Stimulated activated CD4-positive, alpha-beta T cell treated with anti-CD3 and anti-CD28 coated beads, Interleukin-2, amount 100 ng/mL, for 4 hours (primary cell): Measurements from ENCODE around the gene TCHHL1.

ENCODE experiments used
- DNase-seq: peaks from one replicate; pipeline ENCODE4 v3.0.0-alpha.2; 2020; ENCODE audit warnings: low read depth

TCHHL1 gene

GRCh38 chr1:152089014-152089674 is at the start of gene TCHHL1:
TSS of gene TCHHL1 (minus strand) at chr1:152089064. CDS start at chr1:152088143, 921 bp downstream.
- DNase-seq: no peak

- no peak for DNase-seq
These were observed 48.4 kb upstream of the TCHHL1 start for GRCh38 chr1:152137215-152137614.

- no peak for DNase-seq
These were observed 41.3 kb upstream of the TCHHL1 start for GRCh38 chr1:152130186-152130585.

- no peak for DNase-seq
These were observed 38.8 kb upstream of the TCHHL1 start for GRCh38 chr1:152127673-152128072.

- DNase-seq: no peak
These were observed 37.1 kb upstream of the TCHHL1 start for GRCh38 chr1:152125834-152126443.

GRCh38 chr1:152118915-152119314 is 30.1 kb upstream of the TCHHL1 start:
- no peak for DNase-seq

GRCh38 chr1:152115344-152115743 is 26.5 kb upstream of the TCHHL1 start, which contains the start of gene TCHH:
TSS of gene TCHH (minus strand) at chr1:152115444. CDS start at chr1:152114080, 1,364 bp downstream.
- no peak for DNase-seq

GRCh38 chr1:152112885-152113432 is 24.1 kb upstream of the TCHHL1 start:
- no peak for DNase-seq

GRCh38 chr1:152112101-152112884 is 23.4 kb upstream of the TCHHL1 start:
- no peak for DNase-seq

GRCh38 chr1:152111515-152111968 is 22.7 kb upstream of the TCHHL1 start:
- DNase-seq: no peak

- no peak for DNase-seq
These were observed 22.1 kb upstream of the TCHHL1 start for GRCh38 chr1:152110860-152111514.

GRCh38 chr1:152110365-152110859 is 21.5 kb upstream of the TCHHL1 start:
- DNase-seq: no peak

- no peak for DNase-seq
These were observed 21.1 kb upstream of the TCHHL1 start for GRCh38 chr1:152109998-152110294.

GRCh38 chr1:152109231-152109997 is 20.6 kb upstream of the TCHHL1 start:
- no peak for DNase-seq

- no peak for DNase-seq
These were observed 20.0 kb upstream of the TCHHL1 start for GRCh38 chr1:152108882-152109222.

- DNase-seq: no peak
These were observed 19.4 kb upstream of the TCHHL1 start for GRCh38 chr1:152107984-152108881.

- DNase-seq: no peak
These were observed 18.4 kb upstream of the TCHHL1 start for GRCh38 chr1:152107031-152107983.

- DNase-seq: no peak
These were observed 16.0 kb upstream of the TCHHL1 start for GRCh38 chr1:152104854-152105253.

GRCh38 chr1:152096931-152097330 is 8.1 kb upstream of the TCHHL1 start:
- DNase-seq: no peak
